NCI-H748 (cell line): ENCODE data around the gene KRTAP10-7.
"Not testable (repeated sequence)": the region's sequence is repeated elsewhere in the genome, so short reads cannot be mapped to it uniquely, and the experiment has no call there.

Source experiments
- DNase-seq: peaks from one replicate; lab custom pipeline; 2025; ENCODE audit not compliant: unreplicated experiment; lab: John Stamatoyannopoulos, UW

The KRTAP10-7 gene

DNA sequence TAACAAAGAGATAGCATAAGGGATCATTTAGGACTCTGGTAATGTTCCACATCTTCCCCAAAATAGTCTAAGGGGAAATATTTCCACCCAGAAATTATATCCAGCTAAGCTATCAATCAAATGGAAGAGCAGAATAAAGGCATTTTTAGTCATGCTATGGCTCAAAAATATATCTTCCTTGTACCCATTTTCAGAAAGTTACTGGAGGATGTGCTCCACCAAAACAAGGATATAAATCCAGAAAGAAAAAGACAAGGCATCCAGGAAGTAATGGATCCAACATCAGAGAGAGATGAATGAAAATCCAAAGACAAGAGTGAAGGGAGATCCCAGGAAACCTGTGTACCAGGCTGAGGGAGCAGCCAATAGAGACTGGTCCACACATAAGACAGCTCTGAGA, 8.8 kb downstream of the KRTAP10-7 start:
- no peak for DNase-seq

DNA sequence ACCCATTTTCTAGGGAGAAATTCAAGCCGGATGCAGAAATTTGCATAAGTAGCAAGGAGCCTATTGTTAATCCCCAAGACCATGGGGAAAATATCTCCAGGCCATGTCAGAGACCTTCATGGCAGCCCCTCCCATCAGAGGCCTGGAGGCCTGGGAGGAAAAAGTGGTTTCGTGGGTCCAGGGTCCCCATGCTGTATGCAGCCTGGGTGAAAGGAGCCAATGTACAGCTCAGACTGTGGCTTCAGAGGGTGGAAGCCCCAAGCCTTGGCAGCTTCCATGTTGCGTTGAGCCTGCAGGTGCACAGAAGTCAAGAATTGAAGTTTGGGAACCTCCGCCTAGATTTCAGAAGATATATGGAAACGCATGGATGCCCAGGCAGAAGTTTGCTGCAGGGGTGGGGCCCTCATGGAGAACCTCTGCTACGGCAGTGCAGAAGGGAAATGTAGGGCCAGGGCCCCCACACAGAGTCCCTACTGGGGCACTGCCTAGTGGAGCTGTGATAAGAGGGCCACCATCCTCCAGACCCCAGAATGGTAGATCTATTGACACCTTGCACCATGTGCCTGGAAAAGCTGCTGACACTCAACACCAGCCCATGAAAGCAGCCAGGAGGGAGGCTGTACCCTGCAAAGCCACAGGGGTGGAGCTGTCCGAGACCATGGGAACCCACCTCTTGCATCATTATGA, 9.9 kb downstream of the KRTAP10-7 start:
- not testable (repeated sequence) for DNase-seq

DNA sequence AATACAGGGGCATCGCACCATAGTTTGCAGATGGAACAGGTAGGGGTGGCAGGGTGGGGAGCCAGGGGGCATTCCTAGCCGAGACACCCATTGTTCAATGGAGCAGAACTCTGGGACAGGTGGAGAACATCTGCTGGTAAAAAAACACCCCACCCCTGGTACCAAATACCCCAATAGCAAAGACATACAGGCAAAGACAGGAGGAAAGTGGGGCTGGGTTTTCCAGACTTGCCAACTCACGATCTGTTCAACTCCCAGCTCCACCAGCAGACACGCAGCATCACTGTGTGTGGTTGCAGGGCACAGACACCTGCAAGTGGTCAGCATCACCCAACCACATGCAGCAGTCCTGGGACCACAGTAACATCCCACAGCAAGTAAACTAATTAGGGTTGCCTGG, 11.2 kb downstream of the KRTAP10-7 start:
- no peak for DNase-seq

DNA sequence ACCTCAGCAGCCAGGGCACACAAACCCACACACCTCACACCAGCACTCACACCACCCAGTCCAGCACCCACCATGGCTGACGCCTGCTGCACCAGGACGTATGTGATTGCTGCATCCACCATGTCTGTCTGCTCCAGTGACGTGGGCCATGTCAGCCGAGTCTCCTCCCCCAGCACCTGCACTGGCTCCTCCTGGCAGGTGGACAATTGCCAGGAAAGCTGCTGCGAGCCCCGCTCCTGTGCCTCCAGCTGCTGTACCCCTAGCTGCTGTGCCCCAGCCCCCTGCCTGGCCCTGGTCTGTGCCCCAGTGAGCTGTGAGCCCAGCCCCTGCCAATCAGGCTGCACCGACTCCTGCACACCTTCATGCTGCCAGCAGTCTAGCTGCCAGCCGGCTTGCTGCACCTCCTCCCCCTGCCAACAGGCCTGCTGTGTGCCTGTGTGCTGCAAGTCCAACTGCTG, 11.7 kb downstream of the KRTAP10-7 start, which contains the start of gene KRTAP10-8:
KRTAP10-8 (plus strand) TSS at position 51 of the 458 bp plus-strand sequence; CDS start at position 73, 22 bp downstream.
- no peak for DNase-seq

DNA sequence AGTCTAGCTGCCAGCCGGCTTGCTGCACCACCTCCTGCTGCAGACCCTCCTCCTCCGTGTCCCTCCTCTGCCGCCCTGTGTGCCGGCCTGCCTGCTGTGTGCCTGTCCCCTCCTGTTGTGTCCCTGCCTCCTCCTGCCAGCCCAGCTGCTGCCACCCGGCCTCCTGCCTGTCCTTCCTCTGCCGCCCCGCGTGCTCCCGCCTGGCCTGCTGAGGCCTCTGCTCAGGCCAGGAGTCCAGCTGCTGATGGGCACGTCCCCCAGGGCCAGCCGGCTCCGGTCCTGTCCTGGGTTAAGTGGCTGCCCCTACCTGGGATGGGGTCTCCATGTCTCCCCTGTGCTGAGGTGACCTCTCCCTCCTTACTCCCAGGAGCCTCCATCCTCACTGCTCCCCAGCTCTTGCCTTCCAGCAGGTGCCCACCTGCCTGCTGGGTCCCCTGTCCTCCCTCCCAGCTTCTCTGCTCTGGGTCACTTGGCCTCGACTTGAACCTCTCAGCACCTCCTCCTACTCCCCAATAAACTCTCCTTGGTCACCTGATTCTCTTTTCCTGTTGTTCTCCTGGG, 12.4 kb downstream of the KRTAP10-7 start:
- no peak for DNase-seq

DNA sequence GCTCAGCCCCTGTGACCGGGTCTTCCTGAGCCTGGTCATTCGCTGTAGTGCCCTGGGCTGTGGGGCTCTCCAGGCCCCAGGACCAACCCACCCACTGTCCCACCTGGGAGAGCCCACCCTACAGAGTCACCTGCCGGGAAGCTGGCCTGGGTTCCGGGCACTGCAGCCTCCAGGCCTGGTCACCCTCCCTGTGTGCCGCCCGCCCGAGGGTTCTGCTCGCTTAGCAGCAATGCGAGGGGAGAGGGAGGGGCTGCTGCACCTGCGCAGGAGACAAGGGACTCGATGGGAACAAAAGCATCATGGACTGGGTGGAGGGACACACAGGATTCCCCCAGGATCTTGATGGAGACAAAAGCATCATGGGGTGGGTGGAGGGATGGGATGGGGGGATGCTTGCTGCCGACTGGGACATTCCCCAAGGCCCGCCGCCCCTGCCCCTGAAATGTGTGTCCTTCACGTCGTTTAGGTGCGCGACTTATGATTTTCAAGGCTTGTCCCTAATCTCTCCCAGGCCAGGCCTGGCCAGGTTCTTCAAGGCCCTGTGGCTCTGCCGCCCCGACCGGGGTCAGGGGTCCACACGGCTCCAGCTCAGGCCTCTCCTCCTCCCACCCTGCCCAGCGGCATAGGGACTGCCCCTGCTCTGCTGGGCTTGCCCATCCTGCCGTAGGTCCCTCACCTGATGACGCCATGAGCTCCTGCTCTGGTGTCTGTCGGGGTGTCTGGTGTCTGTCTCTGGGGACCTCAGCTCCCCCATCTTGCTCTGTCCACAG, 13.2 kb downstream of the KRTAP10-7 start:
- DNase-seq = no peak

DNA sequence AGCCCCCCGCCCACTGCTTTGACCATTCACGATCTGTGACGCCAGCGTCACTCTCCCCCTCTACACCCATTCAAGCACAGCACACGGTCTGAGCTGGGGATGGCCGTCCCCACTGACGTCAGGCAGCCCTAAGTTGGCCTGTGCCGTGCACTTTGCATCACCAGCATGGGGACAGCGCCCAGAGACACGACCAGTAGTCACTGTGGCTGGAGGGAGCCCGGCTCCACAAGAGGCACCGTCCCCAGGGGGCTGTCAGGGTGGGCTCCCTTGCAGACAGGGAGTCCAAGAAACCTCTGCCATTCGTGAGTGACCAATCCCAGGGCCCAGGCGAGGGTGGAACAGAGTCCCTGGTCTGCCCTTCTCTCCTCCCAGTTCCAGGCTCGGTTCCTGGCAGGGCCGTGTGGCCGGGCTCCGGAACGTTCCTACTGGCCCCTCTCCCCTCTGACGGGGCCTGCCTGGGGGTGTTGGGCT, 13.8 kb downstream of the KRTAP10-7 start:
- no peak for DNase-seq

DNA sequence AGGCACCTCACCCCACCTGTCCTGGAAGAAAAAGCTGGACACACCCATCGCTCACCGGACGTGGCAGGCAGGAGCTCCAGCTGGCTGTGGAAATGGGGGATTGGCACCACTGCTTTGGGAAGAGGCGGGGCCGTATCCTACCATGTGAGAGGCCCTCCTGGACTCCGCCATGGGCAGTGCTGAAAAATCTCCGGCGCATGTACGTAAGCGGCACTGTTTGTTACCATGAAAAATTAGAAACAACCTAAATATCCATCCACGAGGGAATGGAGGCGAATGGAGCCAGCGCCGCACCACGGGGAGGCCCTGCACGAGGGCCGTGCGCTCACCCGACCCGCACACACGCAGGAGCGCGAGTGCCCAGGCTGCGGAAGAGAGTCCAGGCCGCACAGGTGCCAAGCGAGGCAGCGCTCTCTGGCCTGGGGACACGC, 14.6 kb downstream of the KRTAP10-7 start:
- DNase-seq = no peak

DNA sequence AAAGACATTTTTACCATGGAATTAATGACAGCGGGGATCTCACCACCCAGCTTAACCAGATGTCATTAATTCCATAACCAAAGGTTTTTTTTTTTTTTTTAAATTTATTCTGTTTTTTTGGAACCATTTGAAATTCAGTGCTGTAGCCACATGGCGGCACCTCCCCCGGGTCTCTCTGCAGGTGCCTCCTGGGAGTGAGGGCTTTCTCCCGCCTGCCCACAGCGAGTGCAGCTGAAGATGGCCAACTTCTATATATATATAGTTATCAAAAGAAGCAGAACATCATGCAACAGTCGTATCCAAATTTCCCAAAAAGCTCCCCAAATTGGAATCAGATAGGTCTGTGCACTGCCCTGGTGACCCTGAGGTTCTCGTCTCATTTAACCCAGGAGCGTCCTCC, 15.1 kb downstream of the KRTAP10-7 start:
- no peak for DNase-seq

DNA sequence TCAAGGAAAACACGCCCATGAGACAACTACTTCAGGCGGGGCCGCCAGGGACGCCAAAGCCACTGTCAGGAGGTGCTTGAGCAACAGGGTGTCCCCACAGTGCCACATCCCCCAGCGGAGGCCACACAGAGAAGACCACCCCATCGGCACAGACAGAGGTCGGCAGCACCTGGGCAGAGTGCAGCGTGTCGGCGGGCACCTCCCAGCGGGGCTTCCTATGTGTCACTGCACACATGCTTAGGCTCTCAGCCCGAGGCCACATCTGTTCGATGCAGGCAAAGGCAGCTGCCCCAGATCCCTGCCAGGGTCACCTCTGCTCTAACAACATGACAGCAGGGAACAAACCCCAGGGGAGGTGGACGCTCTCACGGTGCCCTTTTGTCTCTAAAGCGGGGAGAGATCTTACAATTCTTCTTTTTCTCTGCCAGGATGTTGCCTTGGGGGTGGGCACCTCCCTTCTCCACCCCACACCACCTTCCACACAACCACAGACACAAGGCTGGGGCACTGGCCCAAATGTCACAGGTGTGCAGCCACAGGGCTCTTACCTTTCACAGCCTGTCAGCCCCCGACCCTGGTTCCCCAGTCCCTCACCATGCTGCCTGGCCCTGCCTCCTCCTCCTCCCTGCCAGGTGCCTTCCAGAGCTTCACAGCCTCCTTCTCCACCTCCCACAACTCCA, 15.7 kb downstream of the KRTAP10-7 start:
- DNase-seq = no peak

DNA sequence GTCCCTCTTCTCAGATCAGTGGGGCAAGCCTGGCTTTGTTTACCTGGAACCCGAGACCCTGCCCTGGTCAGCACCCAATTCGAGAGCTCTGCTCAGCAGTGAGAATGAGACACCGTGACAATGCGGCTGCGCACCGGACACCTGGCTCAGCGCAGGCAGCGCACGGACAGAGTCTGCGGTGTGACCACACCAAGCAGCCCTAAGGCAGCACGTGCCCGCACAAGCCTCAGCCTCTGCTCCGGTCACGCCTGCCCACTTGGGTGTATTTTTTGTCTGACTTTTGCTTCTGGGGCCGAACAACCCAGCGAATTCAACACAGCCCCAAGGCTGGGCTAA, 16.2 kb downstream of the KRTAP10-7 start:
- DNase-seq = no peak

DNA sequence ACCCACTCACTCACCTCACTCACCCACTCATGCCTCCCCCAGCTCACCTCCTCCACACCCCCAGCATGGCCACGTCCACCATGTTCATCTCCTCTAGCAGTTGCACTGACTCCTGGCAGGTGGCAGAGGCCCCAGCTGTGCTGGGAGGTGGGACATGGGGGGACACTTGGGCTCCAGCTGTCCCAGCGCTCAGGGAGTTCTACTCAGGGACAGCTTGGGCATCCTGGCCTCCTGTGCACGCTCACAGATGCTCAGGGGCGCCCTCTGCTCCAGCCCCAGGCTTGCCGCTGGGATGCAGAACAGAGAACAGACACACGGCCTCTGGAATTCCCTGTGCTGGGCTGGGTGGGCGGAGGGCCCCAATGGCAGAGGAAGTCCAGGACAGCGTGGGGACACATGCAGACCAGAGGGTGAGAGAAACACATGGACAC, 16.7 kb downstream of the KRTAP10-7 start:
- DNase-seq = no peak

DNA sequence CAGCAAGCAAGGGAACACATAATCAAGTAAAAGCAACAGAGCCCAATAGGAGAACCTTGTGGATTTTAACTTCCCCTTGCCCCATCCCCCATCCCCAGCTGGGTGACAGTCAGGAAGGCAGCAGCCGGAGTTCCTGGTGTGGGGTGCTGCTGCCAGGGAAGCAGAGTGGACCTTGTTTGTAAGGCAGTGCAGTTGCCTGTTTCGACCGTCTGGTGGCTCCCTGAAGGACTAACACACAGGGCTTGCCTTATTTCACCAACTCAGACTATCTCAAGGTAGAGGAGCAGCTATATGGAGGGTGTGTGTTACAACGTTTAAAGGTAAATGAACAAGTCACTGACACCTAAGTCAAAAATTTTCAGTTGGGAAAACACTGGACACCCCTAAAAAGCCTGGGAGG, 18.1 kb downstream of the KRTAP10-7 start:
- no peak for DNase-seq

DNA sequence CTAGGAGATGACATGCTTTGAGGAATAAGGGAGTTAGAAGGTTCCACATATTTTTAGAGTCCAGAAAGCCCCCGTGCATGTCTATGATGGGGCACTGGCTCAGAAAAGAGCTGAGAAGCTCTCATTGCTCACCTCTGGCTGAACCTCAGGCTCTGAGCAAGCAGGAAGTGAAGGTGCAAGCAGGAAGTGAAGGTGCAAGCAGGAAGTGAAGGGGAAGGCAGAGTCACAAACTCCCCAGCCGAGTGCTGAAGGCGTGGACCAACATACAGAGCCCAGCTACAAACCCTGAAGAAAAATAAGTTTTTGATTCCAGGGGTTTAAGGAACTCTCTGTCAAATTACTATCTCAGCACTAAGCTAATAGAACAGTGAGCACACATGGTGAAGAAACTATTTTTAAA, 18.5 kb downstream of the KRTAP10-7 start:
- no peak for DNase-seq

DNA sequence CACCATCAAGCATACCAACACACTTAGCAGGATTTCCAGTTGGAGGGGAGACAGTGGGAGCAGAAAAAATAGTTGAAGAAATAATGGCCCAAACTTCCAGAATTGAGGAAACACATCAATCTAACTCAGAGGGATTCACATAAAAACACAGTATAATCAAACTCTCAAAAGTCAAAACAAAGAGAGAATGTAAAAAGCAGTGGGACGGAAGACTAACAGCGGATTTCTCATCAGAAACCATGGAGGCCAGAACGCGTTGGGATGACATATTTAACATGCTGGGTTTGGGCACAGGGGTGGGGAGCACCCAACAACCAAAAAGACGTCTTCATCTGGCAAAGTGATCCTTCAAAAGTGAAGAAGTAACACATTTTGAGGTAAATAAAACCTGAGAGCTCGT, 19.5 kb downstream of the KRTAP10-7 start:
- no peak for DNase-seq

DNA sequence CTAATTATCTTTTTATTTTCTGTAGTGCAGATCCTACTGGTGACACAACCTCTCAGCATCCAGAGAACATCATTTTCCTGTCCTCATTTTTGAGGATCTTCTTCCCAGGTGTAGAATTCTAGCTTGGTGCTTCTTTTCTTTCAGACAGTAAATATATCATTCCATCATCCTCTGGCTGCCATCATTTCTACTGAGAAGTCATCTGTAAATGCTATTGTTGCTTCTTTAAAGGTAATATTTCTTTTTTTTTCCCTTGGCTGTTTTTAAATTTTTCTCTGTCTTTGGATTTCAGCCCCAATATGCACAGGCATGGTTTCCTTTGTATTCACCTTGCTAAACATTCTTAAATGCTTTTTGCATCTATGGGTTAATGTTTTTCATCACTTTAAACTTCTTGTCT, 23.2 kb downstream of the KRTAP10-7 start:
- no peak for DNase-seq

DNA sequence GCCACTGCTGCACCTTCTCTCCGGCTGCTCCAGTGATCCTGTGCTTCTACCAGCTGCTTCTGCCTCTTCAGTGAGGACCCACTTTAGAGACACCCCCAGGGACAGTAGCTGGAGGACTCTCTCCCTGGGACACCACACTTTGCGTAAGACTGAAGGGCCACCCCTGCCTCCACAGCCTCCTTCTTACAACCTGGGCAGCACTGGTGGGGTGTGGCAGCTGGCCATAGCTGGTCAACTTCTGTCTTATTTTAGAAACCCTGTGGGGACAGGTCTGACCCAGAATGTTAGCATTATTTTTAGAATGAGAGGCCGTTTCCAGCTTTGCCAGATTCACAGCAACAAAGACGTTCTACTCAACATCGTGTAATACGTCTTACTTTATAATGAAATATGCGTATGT, 25.4 kb downstream of the KRTAP10-7 start:
- no peak for DNase-seq

DNA sequence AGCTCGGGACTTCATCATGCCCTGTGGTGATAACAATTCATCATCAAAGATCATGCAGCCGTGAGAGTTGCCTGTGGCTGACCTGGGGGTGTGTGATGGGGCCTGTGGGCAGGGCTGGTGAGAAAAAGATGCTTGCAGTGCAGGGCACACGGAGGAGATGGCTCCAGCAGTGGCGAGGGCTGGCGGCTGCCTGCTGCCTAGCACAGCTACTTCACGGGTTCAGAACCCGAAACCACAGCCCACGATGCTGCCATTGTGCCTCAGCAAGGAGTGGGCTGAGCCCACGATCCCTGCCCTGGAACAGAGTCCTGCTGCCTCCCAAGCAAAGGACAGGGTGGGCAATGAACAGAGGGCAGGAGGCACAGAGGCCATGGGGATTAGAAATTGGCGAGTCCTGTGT, 25.9 kb downstream of the KRTAP10-7 start:
- DNase-seq = no peak

DNA sequence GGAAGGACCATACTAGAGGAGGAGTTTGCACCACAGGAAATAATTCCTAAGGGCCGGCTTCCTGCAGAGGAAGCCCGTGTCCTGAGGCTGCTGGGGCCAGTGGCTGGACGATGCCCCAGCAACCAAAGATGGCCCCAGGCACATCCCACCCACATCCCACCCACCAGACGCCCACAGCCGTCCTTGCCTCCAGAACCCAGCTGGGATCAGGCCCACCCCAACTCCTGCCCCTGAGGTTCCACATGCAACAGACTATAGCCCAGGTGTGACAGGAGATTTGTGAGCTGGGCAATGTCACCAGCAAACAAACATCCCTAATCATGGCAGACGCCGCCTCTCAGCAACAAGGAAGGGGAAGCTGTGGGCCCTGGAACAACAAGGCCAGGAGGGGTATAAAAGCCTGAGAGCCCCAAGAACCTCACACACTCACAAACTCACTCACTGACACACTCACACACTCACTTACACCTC, 26.3 kb downstream of the KRTAP10-7 start, which contains the start of gene KRTAP10-9:
KRTAP10-9 (plus strand) TSS at position 421 of the 471 bp plus-strand sequence. CDS start 79 bp downstream, outside the sequence.
- DNase-seq = no peak

DNA sequence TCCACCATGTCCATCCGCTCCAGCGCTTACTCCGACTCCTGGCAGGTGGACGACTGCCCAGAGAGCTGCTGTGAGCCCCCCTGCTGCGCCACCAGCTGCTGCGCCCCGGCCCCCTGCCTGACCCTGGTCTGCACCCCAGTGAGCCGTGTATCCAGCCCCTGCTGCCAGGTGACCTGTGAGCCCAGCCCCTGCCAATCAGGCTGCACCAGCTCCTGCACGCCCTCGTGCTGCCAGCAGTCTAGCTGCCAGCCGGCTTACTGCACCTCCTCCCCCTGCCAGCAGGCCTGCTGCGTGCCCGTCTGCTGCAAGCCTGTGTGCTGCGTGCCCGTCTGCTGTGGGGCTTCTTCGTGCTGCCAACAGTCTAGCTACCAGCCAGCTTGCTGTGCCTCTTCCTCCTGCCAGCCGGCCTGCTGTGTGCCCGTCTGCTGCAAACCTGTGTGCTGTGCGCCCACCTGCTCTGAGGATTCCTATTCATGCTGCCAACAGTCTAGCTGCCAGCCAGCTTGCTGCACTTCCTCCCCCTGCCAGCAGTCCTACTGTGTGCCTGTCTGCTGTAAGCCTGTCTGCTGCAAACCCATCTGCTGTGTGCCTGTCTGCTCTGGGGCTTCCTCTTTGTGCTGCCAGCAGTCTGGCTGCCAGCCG, 26.9 kb downstream of the KRTAP10-7 start:
- not testable (repeated sequence) for DNase-seq

DNA sequence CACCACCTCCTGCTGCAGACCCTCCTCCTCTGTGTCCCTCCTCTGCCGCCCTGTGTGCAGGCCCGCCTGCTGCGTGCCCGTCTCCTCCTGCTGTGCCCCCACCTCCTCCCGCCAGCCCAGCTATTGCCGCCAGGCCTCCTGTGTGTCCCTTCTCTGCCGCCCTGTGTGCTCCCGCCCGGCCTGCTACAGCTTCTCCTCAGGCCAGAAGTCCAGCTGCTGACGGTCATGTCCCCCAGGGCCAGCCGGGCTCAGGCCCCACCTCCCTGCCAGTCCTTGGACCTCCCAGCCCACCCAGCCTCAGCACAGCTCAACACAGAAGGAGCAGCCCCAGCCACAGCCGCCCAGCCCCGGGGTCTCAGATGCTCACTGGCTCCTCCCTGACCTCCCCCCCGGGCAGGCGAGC, 27.4 kb downstream of the KRTAP10-7 start:
- not testable (repeated sequence) for DNase-seq
